ENCODE results near the gene ZNF619. TPM values are rescaled to one million over a fixed set of nuclear protein-coding genes. Genes with fewer than 3 reads are reported as not detected.
"Not testable (repeated sequence)": the region's sequence is repeated elsewhere in the genome, so short reads cannot be mapped to it uniquely, and the experiment has no call there.

The ZNF619 gene
- total and polyA plus RNA-seq, 2 donors from 2014 or later: 1.4 to 9.0 TPM

GRCh38 chr3:40456940-40457823 lies 19.7 kb upstream of the ZNF619 start, which contains the start of gene RPL14:
RPL14 (plus strand) TSS chr3:40457339; CDS start chr3:40457472, 133 bp downstream.
- intact Hi-C loops (cut with DNase I): no loop called here
- Histone ChIP-seq H3K27ac (ENCODE audit: low read depth in 2 of 2, low read length in 2 of 2) (peak within 1 kb of the TSS; percentile 87 to 91), H3K4me1 (ENCODE audit: control insufficient read depth in 2 of 3, insufficient read depth in 2 of 3, low read depth in 1 of 3, low read length in 3 of 3) (peaks cover 11 to 12% (median 12%) of the 10 kb centered on the region in 3 donors), H3K27me3 (ENCODE audit: control insufficient read depth, insufficient read depth, low read length) (no peaks in the 10 kb centered on the region), H3K9ac (ENCODE audit: low read length in 3 of 3) (peak within 1 kb of the TSS; percentile 73 to 98 (median 93)), H3K4me3 (ENCODE audit: low read length in 3 of 3) (peak within 1 kb of the TSS; percentile 74 to 99 (median 75)), H3K36me3 (ENCODE audit: control insufficient read depth in 2 of 3, insufficient read depth in 3 of 3, low read length in 3 of 3) (peaks cover 3 to 25% (median 7%) of the 10 kb centered on the region in 3 donors), H3K9me3 (ENCODE audit: control insufficient read depth in 2 of 3, insufficient read depth in 1 of 3, low read length in 3 of 3) (no peaks in the 10 kb centered on the region)
- no peak for FAIRE-seq
- peak; percentile 96 to 99 (median 98) for DNase-seq
- TF ChIP-seq, protein P1, sequence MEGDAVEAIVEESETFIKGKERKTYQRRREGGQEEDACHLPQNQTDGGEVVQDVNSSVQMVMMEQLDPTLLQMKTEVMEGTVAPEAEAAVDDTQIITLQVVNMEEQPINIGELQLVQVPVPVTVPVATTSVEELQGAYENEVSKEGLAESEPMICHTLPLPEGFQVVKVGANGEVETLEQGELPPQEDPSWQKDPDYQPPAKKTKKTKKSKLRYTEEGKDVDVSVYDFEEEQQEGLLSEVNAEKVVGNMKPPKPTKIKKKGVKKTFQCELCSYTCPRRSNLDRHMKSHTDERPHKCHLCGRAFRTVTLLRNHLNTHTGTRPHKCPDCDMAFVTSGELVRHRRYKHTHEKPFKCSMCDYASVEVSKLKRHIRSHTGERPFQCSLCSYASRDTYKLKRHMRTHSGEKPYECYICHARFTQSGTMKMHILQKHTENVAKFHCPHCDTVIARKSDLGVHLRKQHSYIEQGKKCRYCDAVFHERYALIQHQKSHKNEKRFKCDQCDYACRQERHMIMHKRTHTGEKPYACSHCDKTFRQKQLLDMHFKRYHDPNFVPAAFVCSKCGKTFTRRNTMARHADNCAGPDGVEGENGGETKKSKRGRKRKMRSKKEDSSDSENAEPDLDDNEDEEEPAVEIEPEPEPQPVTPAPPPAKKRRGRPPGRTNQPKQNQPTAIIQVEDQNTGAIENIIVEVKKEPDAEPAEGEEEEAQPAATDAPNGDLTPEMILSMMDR (IDR thresholded peaks at IDR 0.05; ENCODE audit: borderline replicate concordance, extremely low read depth, insufficient read depth): no peak

- H3K36me3 ChIP-seq (ENCODE audit: control insufficient read depth in 2 of 3, insufficient read depth in 3 of 3, low read length in 3 of 3): peaks cover 7 to 29% (median 7%) of the 10 kb centered on the region in 3 donors
- peak overlapping the region in 2 of 3 donors; percentile 74 to 75 for H3K4me3 ChIP-seq (ENCODE audit: low read length in 3 of 3)
- H3K9me3 ChIP-seq (ENCODE audit: control insufficient read depth in 2 of 3, insufficient read depth in 1 of 3, low read length in 3 of 3): no peaks in the 10 kb centered on the region
- no peak overlapping the region for H3K27ac ChIP-seq (ENCODE audit: low read depth in 2 of 2, low read length in 2 of 2)
- intact Hi-C loops (cut with DNase I): no loop called here
- no peak for DNase-seq
- TF ChIP-seq, protein P1 (IDR thresholded peaks at IDR 0.05; ENCODE audit: borderline replicate concordance, extremely low read depth, insufficient read depth): no peak
- H3K27me3 ChIP-seq (ENCODE audit: control insufficient read depth, insufficient read depth, low read length): no peaks in the 10 kb centered on the region
- H3K9ac ChIP-seq (ENCODE audit: low read length in 3 of 3): peak overlapping the region in 2 of 3 donors; percentile 63 to 73
- peaks cover 8 to 11% (median 10%) of the 10 kb centered on the region in 3 donors for H3K4me1 ChIP-seq (ENCODE audit: control insufficient read depth in 2 of 3, insufficient read depth in 2 of 3, low read depth in 1 of 3, low read length in 3 of 3)
- FAIRE-seq: no peak
These were observed 18.4 kb upstream of the ZNF619 start for GRCh38 chr3:40458473-40458872.

GRCh38 chr3:40460481-40460880 lies 16.4 kb upstream of the ZNF619 start:
- not testable (repeated sequence) for FAIRE-seq

GRCh38 chr3:40461161-40461560 lies 15.8 kb upstream of the ZNF619 start:
- Histone ChIP-seq H3K4me3 (ENCODE audit: low read length in 3 of 3) (no peak overlapping the region), H3K9me3 (ENCODE audit: control insufficient read depth in 2 of 3, insufficient read depth in 1 of 3, low read length in 3 of 3) (no peaks in the 10 kb centered on the region), H3K4me1 (ENCODE audit: control insufficient read depth in 2 of 3, insufficient read depth in 2 of 3, low read depth in 1 of 3, low read length in 3 of 3) (peaks cover 8 to 10% (median 8%) of the 10 kb centered on the region in 3 donors), H3K27me3 (ENCODE audit: control insufficient read depth, insufficient read depth, low read length) (no peaks in the 10 kb centered on the region), H3K27ac (ENCODE audit: low read depth in 2 of 2, low read length in 2 of 2) (no peak overlapping the region), H3K9ac (ENCODE audit: low read length in 3 of 3) (no peak overlapping the region), H3K36me3 (ENCODE audit: control insufficient read depth in 2 of 3, insufficient read depth in 3 of 3, low read length in 3 of 3) (peaks cover 9 to 44% (median 17%) of the 10 kb centered on the region in 3 donors)
- FAIRE-seq (no peak), DNase-seq (no peak)
- TF ChIP-seq, protein P1 (IDR thresholded peaks at IDR 0.05; ENCODE audit: borderline replicate concordance, extremely low read depth, insufficient read depth): no peak
- intact Hi-C loops (cut with DNase I): no loop called here

More at GRCh38 chr3:40460481-40460880, 16.4 kb upstream of the ZNF619 start:
- H3K9ac ChIP-seq (ENCODE audit: low read length in 3 of 3); DNase-seq; H3K27me3 ChIP-seq (ENCODE audit: control insufficient read depth, insufficient read depth, low read length); intact Hi-C loops (cut with DNase I); H3K27ac ChIP-seq (ENCODE audit: low read depth in 2 of 2, low read length in 2 of 2); H3K9me3 ChIP-seq (ENCODE audit: control insufficient read depth in 2 of 3, insufficient read depth in 1 of 3, low read length in 3 of 3); H3K4me3 ChIP-seq (ENCODE audit: low read length in 3 of 3): not testable (repeated sequence)
- Histone ChIP-seq H3K4me1 (ENCODE audit: control insufficient read depth in 2 of 3, insufficient read depth in 2 of 3, low read depth in 1 of 3, low read length in 3 of 3) (peaks cover 8 to 10% (median 8%) of the 10 kb centered on the region in 3 donors), H3K36me3 (ENCODE audit: control insufficient read depth in 2 of 3, insufficient read depth in 3 of 3, low read length in 3 of 3) (peaks cover 9 to 44% (median 17%) of the 10 kb centered on the region in 3 donors)

DNA sequence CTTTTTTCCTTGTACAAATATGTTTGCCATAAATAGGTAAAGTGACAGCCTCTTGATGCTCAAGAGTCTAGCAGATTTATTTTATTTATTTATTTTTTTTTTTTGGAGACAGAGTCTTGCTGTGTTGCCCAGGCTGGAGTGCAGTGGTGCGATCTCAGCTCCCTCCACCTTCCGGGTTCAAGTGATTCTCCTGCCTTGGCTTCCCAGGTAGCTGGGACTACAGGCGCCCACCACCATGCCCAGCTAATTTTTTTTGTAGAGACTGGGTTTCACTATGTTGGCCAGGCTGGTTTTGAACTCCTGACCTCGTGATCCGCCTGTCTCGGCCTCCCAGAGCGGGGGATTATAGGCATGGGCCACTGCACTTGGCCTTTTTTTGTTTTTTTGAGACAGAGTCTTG lies 14.1 kb upstream of the ZNF619 start:
- intact Hi-C loops (cut with DNase I); H3K4me3 ChIP-seq (ENCODE audit: low read length in 3 of 3); H3K27ac ChIP-seq (ENCODE audit: low read depth in 2 of 2, low read length in 2 of 2); H3K4me1 ChIP-seq (ENCODE audit: control insufficient read depth in 2 of 3, insufficient read depth in 2 of 3, low read depth in 1 of 3, low read length in 3 of 3); FAIRE-seq; H3K9ac ChIP-seq (ENCODE audit: low read length in 3 of 3); DNase-seq; H3K27me3 ChIP-seq (ENCODE audit: control insufficient read depth, insufficient read depth, low read length); H3K9me3 ChIP-seq (ENCODE audit: control insufficient read depth in 2 of 3, insufficient read depth in 1 of 3, low read length in 3 of 3): not testable (repeated sequence)
- peaks cover 9 to 44% (median 21%) of the 10 kb centered on the region in 3 donors for H3K36me3 ChIP-seq (ENCODE audit: control insufficient read depth in 2 of 3, insufficient read depth in 3 of 3, low read length in 3 of 3)

Measured in kidney (tissue), 14 donors.